Neural cell (in vitro differentiated cells): ENCODE results near the gene TGDS. TPM values are rescaled to one million over a fixed set of nuclear protein-coding genes. Genes with fewer than 3 reads are reported as not detected.

Experiments used
- H2AFZ ChIP-seq: fragments of 200-600, 300-800 bp; sonication (generic), shearing (Covaris generic); 2 replicates; pipeline ENCODE4 v1.6.0; 2014; ENCODE audit warnings: low read depth, mild to moderate bottlenecking, antibody characterized with exemption, low read length, moderate library complexity
- H3F3A ChIP-seq: fragments of 200-600 bp; shearing (Covaris generic); 2 replicates; pipeline ENCODE4 v1.6.1; 2016; ENCODE audit warnings: mild to moderate bottlenecking, moderate library complexity, mixed read lengths, antibody characterized with exemption, low read length; ENCODE audit not compliant: insufficient read depth, poor library complexity, severe bottlenecking
- H3K27ac ChIP-seq: fragments of 200-600, 300-800 bp; sonication (generic), shearing (Covaris generic); 2 replicates; pipeline ENCODE4 v1.5.1; 2014; ENCODE audit warnings: mild to moderate bottlenecking, low read length, moderate library complexity
- H3K27me3 ChIP-seq: fragments of 300-800, 200-600 bp; sonication (generic), shearing (Covaris generic); 2 replicates; pipeline ENCODE4 v1.6.0; 2014; ENCODE audit warnings: mild to moderate bottlenecking, low read depth, low read length, moderate library complexity; ENCODE audit not compliant: insufficient read depth
- H3K36me3 ChIP-seq: fragments of 300-800, 200-600 bp; sonication (generic), shearing (Covaris generic); 2 replicates; pipeline ENCODE4 v1.5.1; 2014; ENCODE audit warnings: mild to moderate bottlenecking, antibody characterized with exemption, low read length, moderate library complexity; ENCODE audit not compliant: insufficient read depth
- H3K4me2 ChIP-seq: fragments of 300-800, 200-600 bp; sonication (generic), shearing (Covaris generic); 2 replicates; pipeline ENCODE4 v1.6.0; 2014; ENCODE audit warnings: mild to moderate bottlenecking, low read length
- H3K4me3 ChIP-seq: fragments of 300-800, 200-600 bp; sonication (generic), shearing (Covaris generic); 2 replicates; pipeline ENCODE4 v1.5.1; 2014; ENCODE audit warnings: mild to moderate bottlenecking, low read length, moderate library complexity
- H3K79me2 ChIP-seq: fragments of 200-600 bp; shearing (Covaris generic); replicated peaks from 2 replicates; pipeline ENCODE4 v1.6.0; 2014; ENCODE audit warnings: mild to moderate bottlenecking, low read length, moderate library complexity; ENCODE audit not compliant: insufficient read depth
- H3K9ac ChIP-seq: fragments of 300-800, 200-600 bp; sonication (generic), shearing (Covaris generic); 2 replicates; pipeline ENCODE4 v1.6.1; 2016; ENCODE audit warnings: mild to moderate bottlenecking, low read length, mixed read lengths
- H3K9me2 ChIP-seq: fragments of 200-600 bp; shearing (Covaris generic); 2 replicates; pipeline ENCODE4 v1.6.1; 2016; ENCODE audit warnings: mild to moderate bottlenecking, low read length, mixed read lengths; ENCODE audit not compliant: insufficient read depth
- H3K9me3 ChIP-seq: fragments of 200-600, 300-800 bp; sonication (generic), shearing (Covaris generic); 2 replicates; pipeline ENCODE4 v1.6.1; 2016; ENCODE audit warnings: mild to moderate bottlenecking, mixed run types, low read length, moderate library complexity, mixed read lengths
- H4K20me1 ChIP-seq: fragments of 200-600 bp; shearing (Covaris generic); 2 replicates; pipeline ENCODE4 v1.6.1; 2016; ENCODE audit warnings: mild to moderate bottlenecking, mixed run types; ENCODE audit not compliant: insufficient read depth
- CTCF ChIP-seq: fragments of 450-650 bp; IDR thresholded peaks from 2 replicates; pipeline ENCODE4 v1.5.1; 2014; ENCODE audit warnings: antibody characterized with exemption, mild to moderate bottlenecking, moderate library complexity; ENCODE audit not compliant: poor library complexity, severe bottlenecking
- EZH2 ChIP-seq: fragments of 200-600, 300-800 bp; shearing (Covaris generic), sonication (generic); IDR thresholded peaks from 2 replicates; pipeline ENCODE4 v1.6.1; 2014; ENCODE audit warnings: antibody characterized with exemption, low read length, borderline replicate concordance, mild to moderate bottlenecking; ENCODE audit not compliant: insufficient read depth, poor library complexity, severe bottlenecking
- MXI1 ChIP-seq: fragments of 450-650 bp; conservative IDR thresholded peaks from 2 replicates; pipeline ENCODE4 v1.6.1; 2014; ENCODE audit warnings: antibody characterized with exemption, mild to moderate bottlenecking; ENCODE audit not compliant: poor library complexity, severe bottlenecking
- POLR2AphosphoS5 ChIP-seq: IDR thresholded peaks from 2 replicates; pipeline ENCODE4 v1.6.1; 2012
- RAD21 ChIP-seq: fragments of 450-650 bp; conservative IDR thresholded peaks from 2 replicates; pipeline ENCODE4 v1.6.1; 2014; ENCODE audit warnings: antibody characterized with exemption, mild to moderate bottlenecking, moderate library complexity
- SMC3 ChIP-seq: fragments of 450-650 bp; conservative IDR thresholded peaks from 2 replicates; pipeline ENCODE4 v1.6.1; 2014; ENCODE audit warnings: antibody characterized with exemption, mild to moderate bottlenecking, moderate library complexity; ENCODE audit not compliant: poor library complexity
- TAF1 ChIP-seq: IDR thresholded peaks from 2 replicates; pipeline ENCODE4 v1.6.1; 2012; ENCODE audit warnings: low read depth
- polyA plus RNA-seq: library from polyadenylated mRNA; depleted of rRNA; stranded (reverse); fragments of >200 nt; gene quantifications from 2 replicates; pipeline ENCODE4 v1.2.3, GENCODE V29; 2014
- TF ChIP-seq, protein P1 (sequence below): IDR thresholded peaks from 2 replicates; pipeline ENCODE4 v1.6.1; 2012; ENCODE audit warnings: borderline replicate concordance

TGDS gene
- polyA plus RNA-seq, 1 donor from 2014 or later, result 10.2 TPM

DNA sequence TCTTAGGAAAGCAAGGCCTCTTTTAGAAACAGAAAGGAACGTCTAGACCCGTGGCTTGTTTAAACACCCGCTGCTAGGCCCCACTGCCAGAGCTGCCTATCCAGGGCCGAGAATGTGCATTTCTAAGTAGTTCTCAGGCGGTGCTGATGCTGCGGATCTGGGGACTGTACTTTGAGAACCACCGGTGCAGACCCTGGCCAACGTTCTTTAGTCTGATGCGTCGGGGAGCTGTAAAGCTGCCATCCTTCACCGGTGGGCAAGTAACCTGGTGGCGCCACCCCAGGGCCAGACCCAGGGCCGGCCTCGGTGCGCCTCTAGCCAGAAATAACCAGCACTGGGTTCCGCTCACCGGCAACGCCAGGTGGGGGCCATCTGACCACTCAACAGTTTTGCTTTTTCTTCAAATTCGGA, 47.1 kb downstream of the TGDS start:
- no peaks in the 10 kb centered on the region for H3K27me3 ChIP-seq
- H3K27ac ChIP-seq, result peak overlapping the region; percentile 56
- peak overlapping the region; percentile 52 for H3K4me2 ChIP-seq
- H3K36me3 ChIP-seq, result no peaks in the 10 kb centered on the region
- peak overlapping the region; percentile 35 for H2AFZ ChIP-seq
- TF ChIP-seq, protein P1, sequence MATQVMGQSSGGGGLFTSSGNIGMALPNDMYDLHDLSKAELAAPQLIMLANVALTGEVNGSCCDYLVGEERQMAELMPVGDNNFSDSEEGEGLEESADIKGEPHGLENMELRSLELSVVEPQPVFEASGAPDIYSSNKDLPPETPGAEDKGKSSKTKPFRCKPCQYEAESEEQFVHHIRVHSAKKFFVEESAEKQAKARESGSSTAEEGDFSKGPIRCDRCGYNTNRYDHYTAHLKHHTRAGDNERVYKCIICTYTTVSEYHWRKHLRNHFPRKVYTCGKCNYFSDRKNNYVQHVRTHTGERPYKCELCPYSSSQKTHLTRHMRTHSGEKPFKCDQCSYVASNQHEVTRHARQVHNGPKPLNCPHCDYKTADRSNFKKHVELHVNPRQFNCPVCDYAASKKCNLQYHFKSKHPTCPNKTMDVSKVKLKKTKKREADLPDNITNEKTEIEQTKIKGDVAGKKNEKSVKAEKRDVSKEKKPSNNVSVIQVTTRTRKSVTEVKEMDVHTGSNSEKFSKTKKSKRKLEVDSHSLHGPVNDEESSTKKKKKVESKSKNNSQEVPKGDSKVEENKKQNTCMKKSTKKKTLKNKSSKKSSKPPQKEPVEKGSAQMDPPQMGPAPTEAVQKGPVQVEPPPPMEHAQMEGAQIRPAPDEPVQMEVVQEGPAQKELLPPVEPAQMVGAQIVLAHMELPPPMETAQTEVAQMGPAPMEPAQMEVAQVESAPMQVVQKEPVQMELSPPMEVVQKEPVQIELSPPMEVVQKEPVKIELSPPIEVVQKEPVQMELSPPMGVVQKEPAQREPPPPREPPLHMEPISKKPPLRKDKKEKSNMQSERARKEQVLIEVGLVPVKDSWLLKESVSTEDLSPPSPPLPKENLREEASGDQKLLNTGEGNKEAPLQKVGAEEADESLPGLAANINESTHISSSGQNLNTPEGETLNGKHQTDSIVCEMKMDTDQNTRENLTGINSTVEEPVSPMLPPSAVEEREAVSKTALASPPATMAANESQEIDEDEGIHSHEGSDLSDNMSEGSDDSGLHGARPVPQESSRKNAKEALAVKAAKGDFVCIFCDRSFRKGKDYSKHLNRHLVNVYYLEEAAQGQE, result no peak
- peak; percentile 38 for TF ChIP-seq CTCF
- H3K9me3 ChIP-seq, result no peaks in the 10 kb centered on the region
- peak overlapping the region; percentile 71 for H3K4me3 ChIP-seq
- H3K9me2 ChIP-seq, result no peaks in the 10 kb centered on the region
- peak overlapping the region; percentile 63 for H3K9ac ChIP-seq
- H4K20me1 ChIP-seq, result no peaks in the 10 kb centered on the region
- no peaks in the 10 kb centered on the region for H3K79me2 ChIP-seq
- no peaks in the 10 kb centered on the region for H3F3A ChIP-seq

- Histone ChIP-seq H3K79me2 (no peaks in the 10 kb centered on the region), H3K4me2 (peak overlapping the region; percentile 52), H3K27ac (peak overlapping the region; percentile 56), H3K9me3 (no peaks in the 10 kb centered on the region), H4K20me1 (no peaks in the 10 kb centered on the region), H3K9me2 (no peaks in the 10 kb centered on the region), H3K4me3 (peak overlapping the region; percentile 71), H3F3A (no peaks in the 10 kb centered on the region), H3K9ac (peak overlapping the region; percentile 63), H2AFZ (peak overlapping the region; percentile 35), H3K36me3 (no peaks in the 10 kb centered on the region), H3K27me3 (no peaks in the 10 kb centered on the region)
- TF ChIP-seq, protein P1, result no peak
- no peak for TF ChIP-seq TAF1
- TF ChIP-seq MXI1, result no peak
- no peak for TF ChIP-seq SMC3
- no peak for TF ChIP-seq CTCF
- TF ChIP-seq EZH2, result no peak
- TF ChIP-seq POLR2AphosphoS5, result no peak
- no peak for TF ChIP-seq RAD21
Measured at GRCh38 chr13:94548382-94548781, 47.6 kb downstream of the TGDS start.
